Ovary (tissue), 9 donors: ENCODE measurements around the gene EPS8. TPM values are rescaled to one million over a fixed set of nuclear protein-coding genes. Genes with fewer than 3 reads are reported as not detected.

Source experiments
- DNase-seq, 5 donors: peaks; one replicate each; pipeline ENCODE4 v3.0.0-alpha.2; 2019 to 2020
- H3K27ac ChIP-seq, 2 donors: fragments of 200-600 bp; one replicate each; pipeline versions ENCODE4 v1.5.1 to v1.8.0; 2019 to 2022
- H3K27me3 ChIP-seq: fragments of 200-600 bp; one replicate; pipeline ENCODE4 v1.8.0; 2022
- H3K36me3 ChIP-seq: fragments of 200-600 bp; sonication (generic); one replicate; pipeline ENCODE4 v1.5.1; 2019
- H3K4me1 ChIP-seq: one replicate; pipeline ENCODE4 v1.8.1; 2013; ENCODE audit warnings: mild to moderate bottlenecking, moderate library complexity; ENCODE audit not compliant: insufficient read depth
- H3K4me3 ChIP-seq: fragments of 200-600 bp; sonication (generic); one replicate; pipeline ENCODE4 v1.5.1; 2017
- H3K9me3 ChIP-seq, 2 donors: fragments of 200-600 bp in 1 of 2; sonication (generic) in 1 of 2; one replicate each; pipeline versions ENCODE4 v1.5.1 to v1.8.1; 2013 to 2019; ENCODE audit warnings: mild to moderate bottlenecking in 1 of 2, moderate library complexity in 1 of 2
- EP300 ChIP-seq: sonication (generic); formaldehyde crosslinking; IDR thresholded peaks from one replicate; pipeline ENCODE4 v1.6.1; 2017; ENCODE audit warnings: antibody characterized with exemption
- POLR2A ChIP-seq: fragments of 450-650 bp; IDR thresholded peaks from one replicate; pipeline ENCODE4 v1.6.1; 2017; ENCODE audit warnings: antibody characterized with exemption, mild to moderate bottlenecking, moderate library complexity
- WGBS, 3 donors: extraction: QIAGEN DNeasy Blood & Tissue Kit in 1 of 3; methylation state at CpG; one replicate each; pipeline versions ENCODE4 v1.1.5 to v1.1.7; 2013 to 2017; 5-methylcytosine and 5-hydroxymethylcytosine counted together
- intact Hi-C, 4 donors: fragments of 100-400 bp; cut with DNase I; formaldehyde crosslinking; loops; one replicate each; pipeline versions ENCODE4 v1.11.0 to v1.15.1; 2022 to 2023
- polyA plus RNA-seq, 2 donors: library from polyadenylated mRNA; stranded (reverse); fragments of 200-250 nt in 1 of 2; fragments of 350-450 nt in 1 of 2; fragmentation: Illumina TruSeq in 1 of 2; extraction: RNeasy Lipid Tissue Mini Kit (QIAGEN cat#74804) in 1 of 2; gene quantifications; one replicate each; pipeline ENCODE4 v1.2.3, GENCODE V29; 2013 to 2014
- total RNA-seq, 7 donors: library from RNA; depleted of rRNA in 2 of 7; stranded (reverse); fragments of >200 nt in 2 of 7; fragmentation: NEBNext Ultra II Directional in 3 of 7; extraction: Animal tissue kit (Norgen Biotek cat#: 25700) in 3 of 7; gene quantifications; one replicate each; pipeline versions ENCODE4 v1.1.0 to v1.2.4, GENCODE V29; 2016 to 2023
- TF ChIP-seq, protein P1 (sequence below), 3 donors: fragments of 450-650 bp in 2 of 3; fragments of 200-600 bp in 1 of 3; IDR thresholded peaks; one replicate each; pipeline versions ENCODE4 v1.5.1 to v1.8.0; 2016 to 2022; ENCODE audit warnings: antibody characterized with exemption in 3 of 3, mild to moderate bottlenecking in 1 of 3
- donor health status: DM: no; HTN: no; CAD: no; lungs with moderate emphysema.
- donor health status: DM: no; HTN: no; CAD: no.
- donor health status: Bipolar disorder and iron deficiency.
- donor health status: DM: yes; HTN: yes; CAD: no.
- donor health status: DM: no; HTN: no; CAD: no.
- donor health status: DM: yes; HTN: yes; CAD: no.

The EPS8 gene
- total and polyA plus RNA-seq, 9 donors: 56.2 to 94.9 (median 77.4) TPM

DNA sequence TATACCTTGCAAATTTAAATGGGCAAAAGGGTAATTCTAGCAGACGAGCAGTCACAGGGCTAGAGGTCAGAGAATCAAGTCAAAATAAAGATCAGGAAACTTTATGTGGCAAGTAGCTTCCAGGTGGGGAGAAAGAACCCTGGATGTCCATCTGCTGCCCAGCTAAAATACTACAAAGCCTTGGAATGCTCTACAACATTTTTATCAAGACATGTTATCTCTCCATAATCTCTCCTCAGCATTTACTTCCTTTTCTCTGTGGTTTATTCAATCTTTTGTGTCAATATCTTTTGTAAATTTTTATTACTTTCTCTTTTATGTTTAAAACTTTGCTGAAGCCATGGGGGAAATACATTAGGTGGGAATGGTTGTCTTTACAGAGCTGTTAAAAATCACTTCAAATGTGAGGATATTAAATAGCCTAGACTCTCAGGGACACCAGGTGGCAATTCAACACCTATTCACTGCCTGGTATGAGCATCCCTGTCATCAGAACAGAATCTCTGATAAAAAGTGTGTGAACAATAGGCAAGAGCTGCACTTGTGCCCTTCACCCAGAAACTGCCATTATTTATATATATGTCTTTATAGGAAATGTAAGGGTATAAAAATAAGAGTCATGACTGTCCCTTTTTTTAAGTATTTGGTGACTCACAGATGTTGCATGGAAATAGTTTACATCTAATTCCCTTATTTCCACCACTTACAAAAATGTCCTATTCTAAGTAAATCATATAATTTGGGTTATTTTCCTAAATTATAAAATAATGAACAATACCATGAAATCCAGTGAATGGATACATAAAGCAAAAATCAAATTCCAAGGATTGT, 152.9 kb downstream of the EPS8 start:
- no peak overlapping the region for H3K4me3 ChIP-seq
- no peaks in the 10 kb centered on the region for H3K9me3 ChIP-seq
- H3K4me1 ChIP-seq: peaks cover 14% of the 10 kb centered on the region
- H3K27me3 ChIP-seq: no peaks in the 10 kb centered on the region
- TF ChIP-seq POLR2A (no peak), EP300 (no peak)
- TF ChIP-seq, protein P1, sequence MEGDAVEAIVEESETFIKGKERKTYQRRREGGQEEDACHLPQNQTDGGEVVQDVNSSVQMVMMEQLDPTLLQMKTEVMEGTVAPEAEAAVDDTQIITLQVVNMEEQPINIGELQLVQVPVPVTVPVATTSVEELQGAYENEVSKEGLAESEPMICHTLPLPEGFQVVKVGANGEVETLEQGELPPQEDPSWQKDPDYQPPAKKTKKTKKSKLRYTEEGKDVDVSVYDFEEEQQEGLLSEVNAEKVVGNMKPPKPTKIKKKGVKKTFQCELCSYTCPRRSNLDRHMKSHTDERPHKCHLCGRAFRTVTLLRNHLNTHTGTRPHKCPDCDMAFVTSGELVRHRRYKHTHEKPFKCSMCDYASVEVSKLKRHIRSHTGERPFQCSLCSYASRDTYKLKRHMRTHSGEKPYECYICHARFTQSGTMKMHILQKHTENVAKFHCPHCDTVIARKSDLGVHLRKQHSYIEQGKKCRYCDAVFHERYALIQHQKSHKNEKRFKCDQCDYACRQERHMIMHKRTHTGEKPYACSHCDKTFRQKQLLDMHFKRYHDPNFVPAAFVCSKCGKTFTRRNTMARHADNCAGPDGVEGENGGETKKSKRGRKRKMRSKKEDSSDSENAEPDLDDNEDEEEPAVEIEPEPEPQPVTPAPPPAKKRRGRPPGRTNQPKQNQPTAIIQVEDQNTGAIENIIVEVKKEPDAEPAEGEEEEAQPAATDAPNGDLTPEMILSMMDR (IDR thresholded peaks at IDR 0.05): no peak
- WGBS, 3 donors: 84 to 88% (median 86%) methylated on average over 1 of the region's 1 CpG
- no peaks in the 10 kb centered on the region for H3K36me3 ChIP-seq
- peak overlapping the region in 1 of 2 donors; percentile 59 for H3K27ac ChIP-seq
- intact Hi-C loops: loop anchor here in 1 of 4 donors (10.0 kb wide), 1 partner anchor 149 kb away; the partner anchor contains the start of gene EPS8
- DNase-seq: no peak

DNA sequence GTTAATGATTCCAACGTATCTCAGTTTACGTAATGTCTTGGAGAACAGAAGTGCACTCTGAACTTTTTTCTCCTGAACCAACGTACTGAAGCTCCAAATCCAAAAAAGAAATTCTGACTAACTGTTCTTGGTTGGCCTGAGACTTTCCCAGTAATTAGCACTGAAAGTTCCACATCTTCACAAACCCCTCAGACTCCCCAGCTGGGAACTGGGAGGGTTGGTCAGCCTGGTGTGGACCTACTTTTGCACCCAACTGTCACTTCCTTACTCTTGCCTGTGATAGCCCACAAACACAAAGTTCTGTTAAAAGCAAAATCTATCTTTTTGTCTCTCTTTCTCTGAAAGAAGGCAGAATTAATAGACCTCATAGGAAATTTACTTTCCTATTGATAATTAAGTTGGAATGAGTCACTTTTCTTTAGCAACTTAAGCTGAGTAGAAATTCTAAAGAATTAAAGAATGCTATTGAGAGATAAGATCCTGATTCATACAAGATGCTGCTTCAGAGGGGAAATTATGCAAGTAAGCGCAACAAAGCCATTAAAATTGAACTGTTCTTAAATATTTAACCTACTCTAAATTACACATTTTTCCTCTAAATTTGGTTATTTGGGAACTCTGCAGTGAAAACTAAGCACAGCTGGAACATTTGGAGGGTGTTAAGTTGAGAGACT, 155.0 kb downstream of the EPS8 start:
- intact Hi-C loops: loop anchor here in 1 of 4 donors (10.0 kb wide), 1 partner anchor 151 kb away; the partner anchor contains the start of gene EPS8

DNA sequence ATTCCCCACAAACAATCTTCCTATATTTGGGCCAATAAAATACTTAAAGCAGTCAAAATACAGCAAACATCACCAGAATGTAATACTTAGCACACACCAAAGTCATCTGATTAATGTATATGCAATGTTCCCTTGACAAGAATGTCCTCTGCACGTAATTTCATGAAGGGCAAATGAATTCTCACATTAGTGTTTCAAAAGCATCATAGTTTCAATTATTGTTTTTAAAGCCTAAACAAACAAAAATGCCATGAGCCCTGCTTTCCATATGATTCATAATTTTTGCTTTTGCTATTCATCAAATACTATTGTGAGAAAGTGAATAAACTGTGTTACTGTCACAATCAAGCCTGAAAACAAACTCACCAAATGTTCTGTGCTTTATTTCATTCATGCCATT, 156.0 kb downstream of the EPS8 start:
- Histone ChIP-seq H3K27me3 (no peaks in the 10 kb centered on the region), H3K27ac (no peak overlapping the region), H3K36me3 (no peaks in the 10 kb centered on the region), H3K4me3 (no peak overlapping the region), H3K9me3 (no peaks in the 10 kb centered on the region), H3K4me1 (peaks cover 15% of the 10 kb centered on the region)
- 85 to 95% (median 94%) methylated on average over 1 of the region's 1 CpG for WGBS, 3 donors
- DNase-seq: no peak
- intact Hi-C loops: loop anchor here in 1 of 4 donors (10.0 kb wide), 1 partner anchor 152 kb away; the partner anchor contains the start of gene EPS8
- TF ChIP-seq, protein P1 (IDR thresholded peaks at IDR 0.05): no peak
- TF ChIP-seq POLR2A (no peak), EP300 (no peak)

More for the DNA sequence above, 155.0 kb downstream of the EPS8 start:
- TF ChIP-seq, protein P1 (IDR thresholded peaks at IDR 0.05): no peak
- TF ChIP-seq POLR2A (no peak), EP300 (no peak)
- Histone ChIP-seq H3K36me3 (no peaks in the 10 kb centered on the region), H3K27me3 (no peaks in the 10 kb centered on the region), H3K9me3 (no peaks in the 10 kb centered on the region), H3K4me3 (no peak overlapping the region), H3K4me1 (peaks cover 15% of the 10 kb centered on the region), H3K27ac (no peak overlapping the region)
- WGBS, 3 donors: 50 to 60% (median 53%) methylated on average over 4 of the region's 4 CpGs
- no peak for DNase-seq

DNA sequence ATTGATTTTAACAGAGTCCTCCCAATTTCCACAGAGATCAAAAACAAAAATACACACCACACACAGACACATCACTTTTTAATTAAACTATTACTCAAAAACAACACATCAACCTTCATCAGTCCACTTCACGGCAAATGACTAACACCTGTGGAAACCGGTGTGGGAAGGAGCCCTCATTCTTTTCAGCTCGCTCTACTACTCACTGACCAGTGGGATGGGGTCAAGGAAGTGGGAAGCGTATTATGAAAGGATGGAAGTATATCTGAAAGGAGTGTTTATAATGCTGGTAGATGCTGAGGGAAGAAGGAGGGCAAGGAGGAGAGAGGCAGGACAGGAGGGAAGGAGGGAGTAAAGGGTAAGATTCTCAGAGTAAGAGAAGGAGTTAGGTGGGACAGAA, 156.5 kb downstream of the EPS8 start:
- Histone ChIP-seq H3K4me3 (no peak overlapping the region), H3K4me1 (peaks cover 15% of the 10 kb centered on the region), H3K27ac (no peak overlapping the region), H3K27me3 (no peaks in the 10 kb centered on the region), H3K9me3 (no peaks in the 10 kb centered on the region), H3K36me3 (no peaks in the 10 kb centered on the region)
- intact Hi-C loops: loop anchor here in 1 of 4 donors (10.0 kb wide), 1 partner anchor 152 kb away; the partner anchor contains the start of gene EPS8
- no peak for DNase-seq
- TF ChIP-seq EP300 (no peak), POLR2A (no peak)
- TF ChIP-seq, protein P1 (IDR thresholded peaks at IDR 0.05): no peak
- 83 to 89% (median 88%) methylated on average over 4 of the region's 4 CpGs for WGBS, 3 donors
